ENCODE results near the gene ATP1A2. TPM values are rescaled to one million over a fixed set of nuclear protein-coding genes. Genes with fewer than 3 reads are reported as not detected.

The ATP1A2 gene
- total and polyA plus RNA-seq, 2 experiments from 2014 or later, result 4.9 to 17.7 TPM

GRCh38 chr1:160148121-160148520, 32.6 kb downstream of the ATP1A2 start (continued):
- TF ChIP-seq CTCF (conservative IDR thresholded peaks at IDR 0.05; ENCODE audit: low read depth in 2 of 2) (no peak), ZNF114 (CRISPR knock-in tag; IDR thresholded peaks at IDR 0.05) (no peak)

- Histone ChIP-seq H4K20me1 (replicated peaks; ENCODE audit: insufficient read depth) (no peaks in the 10 kb centered on the region), H2AFZ (no peak overlapping the region), H3K4me3 (no peak overlapping the region), H3K9me2 (ENCODE audit: insufficient read depth) (no peaks in the 10 kb centered on the region), H3F3A (replicated peaks; ENCODE audit: low read depth) (no peaks in the 10 kb centered on the region), H3K4me1 (ENCODE audit: insufficient read depth) (no peaks in the 10 kb centered on the region; the same call in 1 of the 2 replicates), H3K4me2 (no peak overlapping the region), H3K36me3 (ENCODE audit: insufficient read depth) (no peaks in the 10 kb centered on the region), H3K27me3 (ENCODE audit: insufficient read depth) (no peaks in the 10 kb centered on the region), H3K27ac (ENCODE audit: low read depth) (no peak overlapping the region), H3K79me2 (replicated peaks; ENCODE audit: insufficient read depth) (no peaks in the 10 kb centered on the region)
- Mint-ChIP-seq H3K4me3 (no peak overlapping the region), H3K27me3 (ENCODE audit: insufficient read depth, low read depth, poor library complexity) (peaks cover 14% of the 10 kb centered on the region), H3K9me3 (no peaks in the 10 kb centered on the region), H3K27ac (no peak overlapping the region), H3K4me1 (peaks cover 16% of the 10 kb centered on the region), H3K36me3 (ENCODE audit: low read depth) (no peaks in the 10 kb centered on the region)
- ATAC-seq (no peak), DNase-seq (ENCODE audit: low spot score) (no peak)
- TF ChIP-seq REST (IDR thresholded peaks at IDR 0.05; ENCODE audit: unreplicated experiment), result no peak
- TF ChIP-seq POLR2AphosphoS5 (IDR thresholded peaks at IDR 0.05; ENCODE audit: low read depth), result no peak
- TF ChIP-seq ETS1 (IDR thresholded peaks at IDR 0.05), result no peak
- no peak for TF ChIP-seq CREB1 (CRISPR knock-in tag; IDR thresholded peaks at IDR 0.05; ENCODE audit: low read depth)
- no peak for TF ChIP-seq EZH2phosphoT487 (IDR thresholded peaks at IDR 0.05; ENCODE audit: unreplicated experiment)
- TF ChIP-seq ZNF331 (CRISPR knock-in tag; IDR thresholded peaks at IDR 0.05; ENCODE audit: low read depth), result no peak
- TF ChIP-seq NANOG (IDR thresholded peaks at IDR 0.05; ENCODE audit: borderline replicate concordance), result no peak
- TF ChIP-seq ZNF462 (CRISPR knock-in tag; IDR thresholded peaks at IDR 0.05), result no peak
- TF ChIP-seq JUNB (IDR thresholded peaks at IDR 0.05; ENCODE audit: unreplicated experiment), result no peak
- no peak for TF ChIP-seq STAT1 (IDR thresholded peaks at IDR 0.05; ENCODE audit: unreplicated experiment)
- TF ChIP-seq ZNF114 (CRISPR knock-in tag; IDR thresholded peaks at IDR 0.05), result no peak
Measured at GRCh38 chr1:160149233-160149632, 33.7 kb downstream of the ATP1A2 start.
